Endothelial cell of umbilical vein (primary cell): ENCODE measurements around the gene ACAT1. TPM values are rescaled to one million over a fixed set of nuclear protein-coding genes. Genes with fewer than 3 reads are reported as not detected.

Source experiments
- BruUV-seq: library from RNA; stranded (reverse); fragments of 400-500 nt; replicated peaks from 2 replicates; lab custom pipeline; 2021; lab: Mats Ljungman, UMichigan
- CTCF ChIA-PET: fragments of 300-600, 350-600 bp; sonication (Branson Sonifier 250); formaldehyde crosslinking; loops from one replicate; lab custom pipeline; 2021; ENCODE audit warnings: antibody characterized with exemption, inconsistent platforms; lab: Charles Lee
- POLR2A ChIA-PET: fragments of 300-600, 350-600 bp; sonication (Branson Sonifier 250); formaldehyde crosslinking; loops from one replicate; lab custom pipeline; 2021; ENCODE audit warnings: antibody characterized with exemption, inconsistent platforms; lab: Charles Lee
- DNase-seq: peaks from one replicate; pipeline ENCODE4 v3.0.0-alpha.2; 2011; ENCODE audit warnings: low read depth, low spot score
- FAIRE-seq: peaks from 2 replicates; lab custom pipeline; 2011; peaks lifted over from hg19 to GRCh38; lab: Jason Lieb, UNC
- H2AFZ ChIP-seq: 2 replicates; pipeline ENCODE4 v1.6.0; 2012; ENCODE audit warnings: low read depth, low read length, control low read depth, inconsistent platforms
- H3K27ac ChIP-seq: 2 replicates; pipeline ENCODE4 v1.5.1; 2011; ENCODE audit warnings: low read depth, mild to moderate bottlenecking, control low read depth, low read length, moderate library complexity; ENCODE audit not compliant: insufficient read depth
- H3K27me3 ChIP-seq, 2 experiments: 2 replicates each; pipeline versions ENCODE4 v1.6.0 to v1.6.1; 2011; ENCODE audit warnings: low read length in 2 of 2, mixed read lengths in 1 of 2; ENCODE audit not compliant: control insufficient read depth in 2 of 2, insufficient read depth in 2 of 2
- H3K36me3 ChIP-seq, 2 experiments: 2 replicates in 1 of 2; 3 replicates in 1 of 2; pipeline ENCODE4 v1.5.1; 2011; ENCODE audit warnings: low read length in 2 of 2, mild to moderate bottlenecking in 1 of 2, moderate library complexity in 1 of 2; ENCODE audit not compliant: control insufficient read depth in 2 of 2, insufficient read depth in 2 of 2; ENCODE audit errors: extremely low read depth in 1 of 2
- H3K4me1 ChIP-seq: 3 replicates; pipeline ENCODE4 v1.5.1; 2011; ENCODE audit warnings: mild to moderate bottlenecking, low read length; ENCODE audit not compliant: control insufficient read depth, insufficient read depth; ENCODE audit errors: extremely low read depth
- H3K4me2 ChIP-seq: 2 replicates; pipeline ENCODE4 v1.6.1; 2011; ENCODE audit warnings: low read length, control low read depth, mixed read lengths; ENCODE audit not compliant: insufficient read depth
- H3K4me3 ChIP-seq, 3 experiments: fragments of 200-600 bp in 1 of 3; sonication (generic), shearing (Covaris generic) in 1 of 3; replicated peaks in 1 of 3; 2 replicates each; pipeline ENCODE4 v1.5.1; 2011 to 2016; ENCODE audit warnings: control low read depth in 3 of 3, low read length in 3 of 3, mild to moderate bottlenecking in 2 of 3, inconsistent platforms in 1 of 3, low read depth in 1 of 3, moderate library complexity in 1 of 3; ENCODE audit not compliant: insufficient read depth in 1 of 3
- H3K79me2 ChIP-seq: 2 replicates; pipeline ENCODE4 v1.6.0; 2012; ENCODE audit warnings: low read length, inconsistent platforms; ENCODE audit not compliant: control insufficient read depth, insufficient read depth
- H3K9ac ChIP-seq: replicated peaks from 2 replicates; pipeline ENCODE3; 2011; ENCODE audit warnings: low read length, control low read depth; ENCODE audit not compliant: insufficient read depth; ENCODE audit errors: extremely low read depth
- H3K9me1 ChIP-seq: replicated peaks from 3 replicates; pipeline ENCODE4 v1.6.0; 2011; ENCODE audit warnings: mild to moderate bottlenecking, low read length; ENCODE audit not compliant: control insufficient read depth, insufficient read depth; ENCODE audit errors: extremely low read depth
- H3K9me3 ChIP-seq: replicated peaks from 2 replicates; pipeline ENCODE4 v1.5.1; 2012; ENCODE audit warnings: low read length, inconsistent platforms; ENCODE audit not compliant: control insufficient read depth, insufficient read depth
- H4K20me1 ChIP-seq: replicated peaks from 2 replicates; pipeline ENCODE3; 2011; ENCODE audit warnings: mild to moderate bottlenecking, low read length; ENCODE audit not compliant: control insufficient read depth, insufficient read depth; ENCODE audit errors: extremely low read depth
- CTCF ChIP-seq, 2 donors: IDR thresholded peaks; 1 replicate in 1 of 2; 2 replicates in 1 of 2; pipeline ENCODE4 v1.5.1; 2011; ENCODE audit warnings: low read length in 2 of 2, mild to moderate bottlenecking in 2 of 2, moderate library complexity in 2 of 2, control low read depth in 1 of 2, inconsistent platforms in 1 of 2, low read depth in 1 of 2; ENCODE audit not compliant: insufficient read depth in 1 of 2; ENCODE audit errors: extremely low read depth in 1 of 2
- JUN ChIP-seq: IDR thresholded peaks from 2 replicates; pipeline ENCODE4 v1.6.1; 2011; ENCODE audit warnings: borderline replicate concordance, low read depth; ENCODE audit not compliant: insufficient read length, insufficient read depth
- MAX ChIP-seq: IDR thresholded peaks from 2 replicates; pipeline ENCODE4 v1.6.1; 2011; ENCODE audit not compliant: insufficient read depth, insufficient read length
- MYC ChIP-seq: IDR thresholded peaks from one replicate; pipeline ENCODE4 v1.6.1; 2011; ENCODE audit warnings: mild to moderate bottlenecking, low read depth, low read length
- POLR2AphosphoS5 ChIP-seq: IDR thresholded peaks from 2 replicates; pipeline ENCODE4 v1.6.1; 2012; ENCODE audit warnings: low read depth, mild to moderate bottlenecking, control low read depth, low read length, moderate library complexity; ENCODE audit not compliant: insufficient read depth
- dilution Hi-C: fragments of 300-500 bp; cut with MboI; formaldehyde crosslinking; loops from one replicate; pipeline ENCODE4 v1.15.0; 2019; ENCODE audit warnings: low sequenced_read_pairs; ENCODE audit not compliant: extremely low pct_ligation_motif_present
- intact Hi-C: fragments of 100-400 bp; cut with micrococcal nuclease; formaldehyde crosslinking; loops from one replicate; pipeline ENCODE4 v1.10.0; 2022
- polyA plus RNA-seq, 4 experiments: library from polyadenylated mRNA; depleted of rRNA in 3 of 4; stranded (reverse) in 3 of 4; unstranded in 1 of 4; fragments of >200 nt; gene quantifications; 2 replicates each; pipeline versions ENCODE4 v1.2.1 to v1.2.3, GENCODE V29; 2011 to 2012; ENCODE audit warnings: missing spikeins in 1 of 4
- total RNA-seq: library from RNA; stranded (reverse); gene quantifications from 2 replicates; pipeline ENCODE4 v1.2.3, GENCODE V29; 2021

The ACAT1 gene
- total and polyA plus RNA-seq, 2 donors (not counting 3 experiments of a cell fraction or from before 2014, with no cell fraction given), result 36.8 to 59.9 TPM

- ChIA-PET CTCF (interaction anchor here (1.0 to 1.3 kb wide), 2 partner anchors 11 to 37 kb away, joined by 3 to 4 read pairs; no protein-coding TSS in a partner anchor), POLR2A (interaction anchor here (1.3 kb wide), 1 partner anchor 10 kb away, joined by 3 read pairs; no protein-coding TSS in a partner anchor)
- BruUV-seq, result no TSS peak
Measured at GRCh38 chr11:108154591-108154990, 33.2 kb downstream of the ACAT1 start.

More at GRCh38 chr11:108154591-108154990, 33.2 kb downstream of the ACAT1 start:
- H2AFZ ChIP-seq, result no peak overlapping the region
- no peak overlapping the region for H3K9ac ChIP-seq
- H3K4me1 ChIP-seq, result no peaks in the 10 kb centered on the region
- H4K20me1 ChIP-seq, result no peaks in the 10 kb centered on the region
- intact Hi-C loops, result no loop called here
- H3K27ac ChIP-seq, result no peak overlapping the region
- H3K9me3 ChIP-seq, result no peaks in the 10 kb centered on the region
- no peaks in the 10 kb centered on the region for H3K9me1 ChIP-seq
- TF ChIP-seq CTCF (IDR thresholded peaks at IDR 0.05; ENCODE audit: extremely low read depth in 1 of 2, insufficient read depth in 1 of 2, low read depth in 1 of 2, low read length in 2 of 2), result no peak
- TF ChIP-seq POLR2AphosphoS5, result no peak
- no peak for TF ChIP-seq MAX
- no peak for TF ChIP-seq JUN
- no peak for TF ChIP-seq MYC
- DNase-seq, result no peak
- H3K36me3 ChIP-seq, result peaks cover 3 to 4% of the 10 kb centered on the region in 2 experiments
- H3K27me3 ChIP-seq, result no peaks in the 10 kb centered on the region
- H3K79me2 ChIP-seq, result no peaks in the 10 kb centered on the region
- no peak overlapping the region for H3K4me2 ChIP-seq
- no peak for FAIRE-seq
- H3K4me3 ChIP-seq, result no peak overlapping the region
- dilution Hi-C loops, result no loop called here
